ENCODE measurements around the gene PALLD.

The PALLD gene

GRCh38 chr4:168667376-168667775 is 170.5 kb downstream of the PALLD start:
- H3K4me3 ChIP-seq (ENCODE audit: low read length), result no peak overlapping the region
- no peak for DNase-seq (ENCODE audit: low read depth)
- no peak for TF ChIP-seq CTCF (conservative IDR thresholded peaks at IDR 0.05; ENCODE audit: low read length)

- no peak for TF ChIP-seq CTCF (conservative IDR thresholded peaks at IDR 0.05; ENCODE audit: low read length)
- H3K4me3 ChIP-seq (ENCODE audit: low read length), result no peak overlapping the region
- DNase-seq (ENCODE audit: low read depth), result no peak
These were observed 171.1 kb downstream of the PALLD start for GRCh38 chr4:168667921-168668320.

- no peak for DNase-seq (ENCODE audit: low read depth)
- TF ChIP-seq CTCF (conservative IDR thresholded peaks at IDR 0.05; ENCODE audit: low read length), result no peak
- no peak overlapping the region for H3K4me3 ChIP-seq (ENCODE audit: low read length)
These were observed 176.6 kb downstream of the PALLD start for GRCh38 chr4:168673476-168673875.

GRCh38 chr4:168674077-168674747 is 177.4 kb downstream of the PALLD start:
- H3K4me3 ChIP-seq (ENCODE audit: low read length), result no peak overlapping the region
- no peak for DNase-seq (ENCODE audit: low read depth)
- no peak for TF ChIP-seq CTCF (conservative IDR thresholded peaks at IDR 0.05; ENCODE audit: low read length)

GRCh38 chr4:168674866-168675265 is 178.0 kb downstream of the PALLD start:
- TF ChIP-seq CTCF (conservative IDR thresholded peaks at IDR 0.05; ENCODE audit: low read length), result no peak
- DNase-seq (ENCODE audit: low read depth), result no peak
- no peak overlapping the region for H3K4me3 ChIP-seq (ENCODE audit: low read length)

- no peak for DNase-seq (ENCODE audit: low read depth)
- no peak for TF ChIP-seq CTCF (conservative IDR thresholded peaks at IDR 0.05; ENCODE audit: low read length)
These were observed 180.2 kb downstream of the PALLD start for GRCh38 chr4:168677063-168677462.

GRCh38 chr4:168677879-168678278 is 181.0 kb downstream of the PALLD start:
- no peak for DNase-seq (ENCODE audit: low read depth)
- no peak overlapping the region for H3K4me3 ChIP-seq (ENCODE audit: low read length)
- no peak for TF ChIP-seq CTCF (conservative IDR thresholded peaks at IDR 0.05; ENCODE audit: low read length)

More at GRCh38 chr4:168677063-168677462, 180.2 kb downstream of the PALLD start:
- H3K4me3 ChIP-seq (ENCODE audit: low read length), result no peak overlapping the region

Measured in AG10803 (cell line).